ENCODE data around the gene LRRTM3. TPM values are rescaled to one million over a fixed set of nuclear protein-coding genes. Genes with fewer than 3 reads are reported as not detected.
A peak's percentile ranks its signal among the peaks of the same experiment; 100 is the strongest.

The LRRTM3 gene
- total and polyA plus RNA-seq, 12 donors: 0.23 to 4.4 (median 1.6) TPM; not detected in 2

DNA sequence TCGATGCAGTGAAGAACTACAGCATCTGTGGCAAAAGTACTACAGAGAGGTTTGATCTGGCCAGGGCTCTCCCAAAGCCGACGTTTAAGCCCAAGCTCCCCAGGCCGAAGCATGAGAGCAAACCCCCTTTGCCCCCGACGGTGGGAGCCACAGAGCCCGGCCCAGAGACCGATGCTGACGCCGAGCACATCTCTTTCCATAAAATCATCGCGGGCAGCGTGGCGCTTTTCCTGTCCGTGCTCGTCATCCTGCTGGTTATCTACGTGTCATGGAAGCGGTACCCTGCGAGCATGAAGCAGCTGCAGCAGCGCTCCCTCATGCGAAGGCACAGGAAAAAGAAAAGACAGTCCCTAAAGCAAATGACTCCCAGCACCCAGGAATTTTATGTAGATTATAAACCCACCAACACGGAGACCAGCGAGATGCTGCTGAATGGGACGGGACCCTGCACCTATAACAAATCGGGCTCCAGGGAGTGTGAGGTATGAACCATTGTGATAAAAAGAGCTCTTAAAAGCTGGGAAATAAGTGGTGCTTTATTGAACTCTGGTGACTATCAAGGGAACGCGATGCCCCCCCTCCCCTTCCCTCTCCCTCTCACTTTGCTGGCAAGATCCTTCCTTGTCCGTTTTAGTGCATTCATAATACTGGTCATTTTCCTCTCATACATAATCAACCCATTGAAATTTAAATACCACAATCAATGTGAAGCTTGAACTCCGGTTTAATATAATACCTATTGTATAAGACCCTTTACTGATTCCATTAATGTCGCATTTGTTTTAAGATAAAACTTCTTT is 2.3 kb downstream of the LRRTM3 start:
- TF ChIP-seq, protein P1, sequence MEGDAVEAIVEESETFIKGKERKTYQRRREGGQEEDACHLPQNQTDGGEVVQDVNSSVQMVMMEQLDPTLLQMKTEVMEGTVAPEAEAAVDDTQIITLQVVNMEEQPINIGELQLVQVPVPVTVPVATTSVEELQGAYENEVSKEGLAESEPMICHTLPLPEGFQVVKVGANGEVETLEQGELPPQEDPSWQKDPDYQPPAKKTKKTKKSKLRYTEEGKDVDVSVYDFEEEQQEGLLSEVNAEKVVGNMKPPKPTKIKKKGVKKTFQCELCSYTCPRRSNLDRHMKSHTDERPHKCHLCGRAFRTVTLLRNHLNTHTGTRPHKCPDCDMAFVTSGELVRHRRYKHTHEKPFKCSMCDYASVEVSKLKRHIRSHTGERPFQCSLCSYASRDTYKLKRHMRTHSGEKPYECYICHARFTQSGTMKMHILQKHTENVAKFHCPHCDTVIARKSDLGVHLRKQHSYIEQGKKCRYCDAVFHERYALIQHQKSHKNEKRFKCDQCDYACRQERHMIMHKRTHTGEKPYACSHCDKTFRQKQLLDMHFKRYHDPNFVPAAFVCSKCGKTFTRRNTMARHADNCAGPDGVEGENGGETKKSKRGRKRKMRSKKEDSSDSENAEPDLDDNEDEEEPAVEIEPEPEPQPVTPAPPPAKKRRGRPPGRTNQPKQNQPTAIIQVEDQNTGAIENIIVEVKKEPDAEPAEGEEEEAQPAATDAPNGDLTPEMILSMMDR (IDR thresholded peaks at IDR 0.05): no peak
- DNase-seq: peak in 4 of 7 donors; percentile 16 to 74 (median 24)
- Histone ChIP-seq H3K36me3 (replicated peaks in 1 of 2) (no peaks in the 10 kb centered on the region), H3K27me3 (peaks cover 26% of the 10 kb centered on the region), H3K9me3 (replicated peaks in 1 of 3) (no peaks in the 10 kb centered on the region), H3K4me1 (replicated peaks in 1 of 2) (no peaks in the 10 kb centered on the region), H3K27ac (no peak overlapping the region), H3K4me3 (no peak overlapping the region)
- 11 to 29% (median 22%) methylated on average over 24 to 30 of the region's 30 CpGs for WGBS, 4 donors
- intact Hi-C loops (cut with DNase I): loop anchor here in 1 of 2 donors (10.0 kb wide), 1 partner anchor 377 kb away; no protein-coding TSS in a partner anchor

DNA sequence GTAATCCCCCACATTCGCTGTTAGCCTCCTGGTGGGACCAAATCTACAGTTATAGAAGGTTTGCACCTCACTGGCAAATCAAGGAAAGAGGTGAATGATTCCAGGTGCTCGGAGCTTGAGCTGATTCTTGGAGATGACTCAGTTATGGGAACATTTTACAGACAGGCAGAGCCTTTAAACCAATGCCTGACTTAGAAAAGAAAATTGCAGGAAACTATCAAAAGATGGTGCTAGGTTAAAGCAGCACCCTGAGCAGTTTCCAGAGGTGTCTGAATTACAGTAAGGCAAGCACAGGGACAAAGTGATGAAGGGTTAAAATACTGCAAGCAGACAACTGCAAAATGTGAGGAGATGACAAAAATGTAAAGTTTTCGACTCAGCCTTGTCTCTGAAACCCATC is 2.9 kb downstream of the LRRTM3 start:
- intact Hi-C loops (cut with DNase I): loop anchor here in 1 of 2 donors (10.0 kb wide), 1 partner anchor 376 kb away; no protein-coding TSS in a partner anchor
- DNase-seq: no peak
- Histone ChIP-seq H3K27ac (no peak overlapping the region), H3K36me3 (replicated peaks in 1 of 2) (no peaks in the 10 kb centered on the region), H3K9me3 (replicated peaks in 1 of 3) (no peaks in the 10 kb centered on the region), H3K4me3 (no peak overlapping the region), H3K27me3 (peaks cover 26% of the 10 kb centered on the region), H3K4me1 (replicated peaks in 1 of 2) (no peaks in the 10 kb centered on the region)
- 44 to 54% (median 49%) methylated on average over 3 of the region's 3 CpGs for WGBS, 4 donors
- TF ChIP-seq POLR2A (IDR thresholded peaks at IDR 0.05): no peak
- TF ChIP-seq, protein P1 (IDR thresholded peaks at IDR 0.05): no peak

DNA sequence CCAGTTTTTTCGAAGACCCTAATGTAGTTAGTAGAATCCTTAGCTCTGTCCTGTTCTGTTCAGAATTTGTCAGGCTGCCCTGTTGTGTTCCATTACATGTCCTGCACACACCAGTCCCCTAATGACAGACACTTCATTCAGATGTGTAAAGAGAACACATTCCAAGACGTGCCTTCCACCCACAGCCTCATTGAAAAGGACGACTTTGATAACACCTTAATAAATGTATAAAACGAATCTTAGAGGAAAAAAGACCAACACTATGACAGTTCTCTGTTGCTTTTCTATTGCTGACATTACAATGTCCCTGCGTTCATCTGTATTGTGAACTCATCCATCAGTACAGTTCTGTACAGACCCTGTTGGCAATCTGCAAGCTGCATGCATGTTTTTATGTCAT is 3.5 kb downstream of the LRRTM3 start:
- WGBS, 4 donors: 51 to 58% (median 54%) methylated on average over 5 of the region's 5 CpGs
- Histone ChIP-seq H3K4me3 (no peak overlapping the region), H3K4me1 (replicated peaks in 1 of 2) (no peaks in the 10 kb centered on the region), H3K27me3 (peaks cover 26% of the 10 kb centered on the region), H3K9me3 (replicated peaks in 1 of 3) (no peaks in the 10 kb centered on the region), H3K27ac (no peak overlapping the region), H3K36me3 (replicated peaks in 1 of 2) (no peaks in the 10 kb centered on the region)
- DNase-seq: no peak
- TF ChIP-seq, protein P1 (IDR thresholded peaks at IDR 0.05): no peak
- no peak for TF ChIP-seq POLR2A (IDR thresholded peaks at IDR 0.05)
- intact Hi-C loops (cut with DNase I): loop anchor here in 1 of 2 donors (10.0 kb wide), 1 partner anchor 375 kb away; no protein-coding TSS in a partner anchor

DNA sequence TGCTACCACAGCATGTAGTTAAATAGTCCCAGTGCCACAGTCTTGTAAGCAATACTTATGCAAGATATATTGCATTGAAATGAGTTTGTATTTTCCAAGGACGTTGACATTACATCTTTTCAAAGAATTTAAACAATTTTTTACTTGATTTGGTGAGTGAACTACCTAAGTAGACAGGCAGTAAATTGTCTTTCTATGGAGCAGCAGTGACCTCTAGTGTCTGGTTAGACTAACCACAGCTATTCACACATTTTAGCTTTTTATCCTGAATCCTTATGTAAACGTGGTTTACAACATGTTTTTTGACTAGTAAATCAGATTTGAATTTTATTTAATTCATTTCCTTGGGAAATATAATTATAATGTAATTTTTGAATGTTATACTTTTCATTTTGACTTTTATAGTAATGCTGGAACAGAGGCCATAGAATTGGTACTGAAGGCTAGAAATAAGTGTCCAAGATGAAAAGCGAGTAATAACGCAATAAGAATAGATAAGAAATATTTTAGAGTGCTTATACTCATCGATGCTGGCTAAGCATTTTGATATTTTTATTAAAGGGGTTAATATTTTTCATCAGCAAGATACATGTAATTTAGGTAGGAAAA is 5.6 kb downstream of the LRRTM3 start:
- TF ChIP-seq POLR2A (IDR thresholded peaks at IDR 0.05): no peak
- TF ChIP-seq, protein P1 (IDR thresholded peaks at IDR 0.05): peak; percentile 65 to 86 (median 80)
- intact Hi-C loops (cut with DNase I): no loop called here

More for the DNA sequence above, 5.6 kb downstream of the LRRTM3 start:
- no peaks in the 10 kb centered on the region for H3K4me1 ChIP-seq (replicated peaks in 1 of 2)
- peak overlapping the region in 1 of 5 donors; percentile 4 for H3K27ac ChIP-seq
- DNase-seq: peak in 1 of 7 donors; percentile 11
- WGBS, 4 donors: 17 to 26% (median 21%) methylated on average over 5 of the region's 5 CpGs
- H3K27me3 ChIP-seq: peaks cover 26% of the 10 kb centered on the region
- H3K36me3 ChIP-seq (replicated peaks in 1 of 2): no peaks in the 10 kb centered on the region
- H3K9me3 ChIP-seq (replicated peaks in 1 of 3): no peaks in the 10 kb centered on the region
- no peak overlapping the region for H3K4me3 ChIP-seq

Data from adrenal gland (tissue), 12 donors.